Fibroblast of lung (primary cell): Measurements from ENCODE around the gene TENT5C.

Experiments
- EZH2 ChIP-seq: IDR thresholded peaks from 2 replicates; pipeline ENCODE4 v1.5.1; 2012; ENCODE audit warnings: low read length, control low read depth, mild to moderate bottlenecking; ENCODE audit errors: missing control alignments
- TF ChIP-seq, protein P1 (sequence below), 2 donors: IDR thresholded peaks in 1 of 2; conservative IDR thresholded peaks in 1 of 2; 1 replicate in 1 of 2; 2 replicates in 1 of 2; pipeline ENCODE4 v1.5.1; 2011 to 2012; ENCODE audit warnings: low read length in 2 of 2, control low read depth in 1 of 2, inconsistent platforms in 1 of 2, low read depth in 1 of 2, mild to moderate bottlenecking in 1 of 2

DNA sequence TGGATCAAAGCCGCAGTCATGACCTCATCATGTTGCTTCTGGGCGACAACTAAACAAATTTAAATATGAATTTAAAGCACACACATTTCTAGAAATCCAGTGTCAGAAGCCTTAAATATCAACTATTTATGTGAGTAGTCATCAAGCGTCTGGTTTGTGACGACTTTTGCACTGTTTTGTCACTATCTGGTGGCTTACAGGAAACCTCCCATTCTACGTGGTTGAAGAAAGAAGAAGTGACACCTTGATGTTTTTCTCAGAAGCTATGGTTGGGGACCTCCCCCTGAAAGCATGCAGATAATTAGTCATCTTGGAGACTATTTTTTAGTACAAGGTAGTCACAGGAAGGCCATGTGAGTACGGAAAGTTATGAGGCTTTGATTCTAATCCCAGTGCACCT, 58.5 kb downstream of the TENT5C start:
- TF ChIP-seq, protein P1, sequence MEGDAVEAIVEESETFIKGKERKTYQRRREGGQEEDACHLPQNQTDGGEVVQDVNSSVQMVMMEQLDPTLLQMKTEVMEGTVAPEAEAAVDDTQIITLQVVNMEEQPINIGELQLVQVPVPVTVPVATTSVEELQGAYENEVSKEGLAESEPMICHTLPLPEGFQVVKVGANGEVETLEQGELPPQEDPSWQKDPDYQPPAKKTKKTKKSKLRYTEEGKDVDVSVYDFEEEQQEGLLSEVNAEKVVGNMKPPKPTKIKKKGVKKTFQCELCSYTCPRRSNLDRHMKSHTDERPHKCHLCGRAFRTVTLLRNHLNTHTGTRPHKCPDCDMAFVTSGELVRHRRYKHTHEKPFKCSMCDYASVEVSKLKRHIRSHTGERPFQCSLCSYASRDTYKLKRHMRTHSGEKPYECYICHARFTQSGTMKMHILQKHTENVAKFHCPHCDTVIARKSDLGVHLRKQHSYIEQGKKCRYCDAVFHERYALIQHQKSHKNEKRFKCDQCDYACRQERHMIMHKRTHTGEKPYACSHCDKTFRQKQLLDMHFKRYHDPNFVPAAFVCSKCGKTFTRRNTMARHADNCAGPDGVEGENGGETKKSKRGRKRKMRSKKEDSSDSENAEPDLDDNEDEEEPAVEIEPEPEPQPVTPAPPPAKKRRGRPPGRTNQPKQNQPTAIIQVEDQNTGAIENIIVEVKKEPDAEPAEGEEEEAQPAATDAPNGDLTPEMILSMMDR (conservative IDR thresholded peaks at IDR 0.05 in 1 of 2, IDR thresholded peaks at IDR 0.05 in 1 of 2; ENCODE audit: low read depth in 1 of 2, low read length in 2 of 2), result no peak
- TF ChIP-seq EZH2, result no peak
